ENCODE measurements around the gene FYN. TPM values are rescaled to one million over a fixed set of nuclear protein-coding genes. Genes with fewer than 3 reads are reported as not detected.

The FYN gene
- total RNA-seq, 1 donor from 2014 or later: 130 TPM

- Histone ChIP-seq H3K4me3 (no peak overlapping the region), H3K4me1 (peaks cover 66% of the 10 kb centered on the region), H3K9me3 (no peaks in the 10 kb centered on the region), H3K27ac (no peak overlapping the region), H3K27me3 (no peaks in the 10 kb centered on the region), H3K36me3 (no peaks in the 10 kb centered on the region)
- DNase-seq (ENCODE audit: extremely low spot score in 2 of 2): no peak
- intact Hi-C loops (cut with DNase I): no loop called here
- no peak for TF ChIP-seq CTCF (IDR thresholded peaks at IDR 0.05)
- no peak for TF ChIP-seq POLR2A (IDR thresholded peaks at IDR 0.05)
- no peak for TF ChIP-seq POLR2AphosphoS5 (IDR thresholded peaks at IDR 0.05; ENCODE audit: insufficient read depth in 1 of 2, low read depth in 1 of 2)
Observed at GRCh38 chr6:111842271-111842822, 30.9 kb downstream of the FYN start.

GRCh38 chr6:111841822-111842221 lies 31.4 kb downstream of the FYN start:
- TF ChIP-seq CTCF (IDR thresholded peaks at IDR 0.05) (no peak), POLR2AphosphoS5 (IDR thresholded peaks at IDR 0.05; ENCODE audit: insufficient read depth in 1 of 2, low read depth in 1 of 2) (no peak), POLR2A (IDR thresholded peaks at IDR 0.05) (no peak)
- Histone ChIP-seq H3K36me3 (no peaks in the 10 kb centered on the region), H3K4me3 (no peak overlapping the region), H3K4me1 (peaks cover 60% of the 10 kb centered on the region), H3K27ac (no peak overlapping the region), H3K9me3 (no peaks in the 10 kb centered on the region), H3K27me3 (no peaks in the 10 kb centered on the region)
- intact Hi-C loops (cut with DNase I): no loop called here
- DNase-seq (ENCODE audit: extremely low spot score in 2 of 2): no peak

GRCh38 chr6:111840803-111841202 lies 32.4 kb downstream of the FYN start:
- H3K27me3 ChIP-seq: no peaks in the 10 kb centered on the region
- H3K9me3 ChIP-seq: no peaks in the 10 kb centered on the region
- intact Hi-C loops (cut with DNase I): no loop called here
- DNase-seq (ENCODE audit: extremely low spot score in 2 of 2): no peak
- no peak overlapping the region for H3K4me3 ChIP-seq
- H3K27ac ChIP-seq: no peak overlapping the region
- H3K36me3 ChIP-seq: no peaks in the 10 kb centered on the region
- peaks cover 54% of the 10 kb centered on the region for H3K4me1 ChIP-seq
- no peak for TF ChIP-seq POLR2AphosphoS5 (IDR thresholded peaks at IDR 0.05; ENCODE audit: insufficient read depth in 1 of 2, low read depth in 1 of 2)
- TF ChIP-seq CTCF (IDR thresholded peaks at IDR 0.05): no peak
- TF ChIP-seq POLR2A (IDR thresholded peaks at IDR 0.05): no peak

- DNase-seq (ENCODE audit: extremely low spot score in 2 of 2): no peak
- H3K4me3 ChIP-seq: no peak overlapping the region
- TF ChIP-seq POLR2AphosphoS5 (IDR thresholded peaks at IDR 0.05; ENCODE audit: insufficient read depth in 1 of 2, low read depth in 1 of 2) (no peak), CTCF (IDR thresholded peaks at IDR 0.05) (no peak), POLR2A (IDR thresholded peaks at IDR 0.05) (no peak)
- intact Hi-C loops (cut with DNase I): no loop called here
- H3K27ac ChIP-seq: no peak overlapping the region
- no peaks in the 10 kb centered on the region for H3K9me3 ChIP-seq
- H3K36me3 ChIP-seq: no peaks in the 10 kb centered on the region
- no peaks in the 10 kb centered on the region for H3K27me3 ChIP-seq
- H3K4me1 ChIP-seq: peaks cover 46% of the 10 kb centered on the region
Observed at GRCh38 chr6:111838749-111839484, 34.3 kb downstream of the FYN start.

Measured in vagina (tissue), 2 donors.